ENCODE results near the gene AHR.
A peak's percentile ranks its signal among the peaks of the same experiment; 100 is the strongest.

The AHR gene

DNA sequence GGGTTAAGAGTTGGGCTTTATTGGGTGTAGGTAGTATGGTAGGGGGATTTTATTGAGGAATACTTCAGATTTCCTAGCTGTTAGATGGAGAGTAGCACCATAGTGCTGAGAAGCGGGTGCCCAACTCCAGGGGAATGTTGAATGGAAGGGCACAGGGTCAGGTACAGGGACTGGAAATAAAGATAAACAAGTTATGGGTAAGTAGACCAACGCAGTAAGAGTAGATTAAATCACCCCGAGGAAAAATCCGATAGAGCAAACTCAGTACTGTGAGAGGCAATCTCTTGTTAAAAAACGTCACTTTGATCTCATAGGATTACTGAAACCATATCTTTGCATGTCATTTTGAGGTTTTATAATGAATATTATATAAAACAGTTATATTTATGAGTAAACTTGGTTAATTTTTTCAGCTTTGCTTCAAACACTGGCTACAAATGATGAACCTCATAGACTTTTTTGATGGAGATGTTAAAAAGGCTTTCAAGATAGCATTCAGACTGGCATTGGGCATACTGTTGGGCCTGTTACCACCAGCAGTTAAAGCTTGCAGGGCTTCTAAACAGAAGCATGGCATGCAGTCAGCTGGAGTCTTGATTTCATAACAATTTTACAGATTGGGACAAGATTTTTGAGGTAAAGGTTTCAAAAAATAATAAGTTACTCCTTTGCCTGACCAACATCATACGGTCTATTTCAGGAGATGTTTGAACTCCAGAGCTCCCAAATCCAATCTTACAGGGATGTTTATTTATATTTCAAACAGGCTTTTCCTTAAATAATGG lies 7.1 kb downstream of the AHR start:
- no peak for DNase-seq

DNA sequence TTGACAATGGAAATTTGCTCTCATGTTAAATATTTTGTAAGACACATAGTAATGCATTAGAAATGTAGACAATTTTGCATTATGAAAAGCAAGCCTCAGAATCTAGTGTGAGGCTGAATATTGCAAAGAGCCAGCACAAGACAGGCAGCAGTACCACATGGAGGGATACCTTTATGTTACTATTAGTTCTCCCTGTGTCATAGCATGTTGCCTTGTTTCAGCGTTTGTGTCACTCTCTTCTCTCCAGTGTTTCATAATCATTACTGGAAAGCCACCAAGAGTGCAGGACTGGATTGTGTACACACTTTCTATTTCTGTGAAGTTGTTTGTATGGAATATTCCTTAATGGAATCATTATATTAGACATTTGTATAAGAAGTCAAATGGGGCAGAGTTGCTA lies 8.5 kb downstream of the AHR start:
- DNase-seq = no peak

DNA sequence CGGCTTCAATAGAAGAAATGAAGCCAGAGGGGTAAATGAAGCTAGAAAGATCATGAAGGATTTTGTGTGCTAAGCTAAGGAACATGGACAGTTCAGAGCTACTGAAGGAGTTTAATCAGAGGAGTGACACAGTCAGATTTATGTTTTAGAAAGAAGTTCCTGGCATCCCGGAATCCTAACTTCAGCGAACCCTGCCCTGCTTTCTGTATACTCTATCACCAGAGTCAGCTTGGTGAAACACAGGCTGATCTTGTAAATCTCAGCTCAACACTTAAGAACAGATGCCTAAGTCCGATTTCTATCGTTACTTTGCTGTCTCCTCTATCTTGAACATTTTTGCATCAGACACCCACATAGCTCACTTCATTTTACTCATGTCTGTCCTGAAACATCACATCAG lies 9.1 kb downstream of the AHR start:
- no peak for DNase-seq

DNA sequence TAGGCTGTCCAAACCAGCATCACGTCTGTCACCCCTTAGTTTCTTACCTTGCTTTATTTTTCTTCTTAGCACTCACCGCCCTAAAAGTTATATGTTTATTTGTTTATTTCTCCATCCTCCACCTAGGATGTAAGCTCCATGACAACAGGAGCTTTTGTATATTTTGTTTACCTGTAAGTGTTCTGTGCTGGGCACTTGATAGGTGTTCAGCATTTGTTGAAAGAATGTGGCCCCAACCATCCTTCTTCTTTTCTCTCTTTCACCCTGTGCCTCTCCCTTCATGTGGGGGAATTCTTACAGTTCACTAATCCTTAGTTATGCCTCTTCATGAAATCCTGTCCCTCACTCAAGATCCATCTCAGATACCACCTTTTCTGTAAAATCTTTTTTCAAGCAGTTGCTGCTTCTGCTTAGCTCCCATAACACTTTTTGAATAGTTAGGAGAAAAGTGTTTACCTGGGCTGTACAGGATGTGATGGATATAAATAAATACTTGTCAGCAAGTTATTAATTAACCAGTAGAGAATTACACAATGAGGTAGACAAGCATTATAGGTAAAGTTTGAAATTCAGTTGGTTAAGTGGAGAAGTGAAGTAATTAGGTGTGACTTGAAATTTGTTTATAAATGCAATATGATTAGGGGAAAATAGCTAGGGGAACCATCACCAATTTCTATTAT lies 9.7 kb downstream of the AHR start:
- no peak for DNase-seq

DNA sequence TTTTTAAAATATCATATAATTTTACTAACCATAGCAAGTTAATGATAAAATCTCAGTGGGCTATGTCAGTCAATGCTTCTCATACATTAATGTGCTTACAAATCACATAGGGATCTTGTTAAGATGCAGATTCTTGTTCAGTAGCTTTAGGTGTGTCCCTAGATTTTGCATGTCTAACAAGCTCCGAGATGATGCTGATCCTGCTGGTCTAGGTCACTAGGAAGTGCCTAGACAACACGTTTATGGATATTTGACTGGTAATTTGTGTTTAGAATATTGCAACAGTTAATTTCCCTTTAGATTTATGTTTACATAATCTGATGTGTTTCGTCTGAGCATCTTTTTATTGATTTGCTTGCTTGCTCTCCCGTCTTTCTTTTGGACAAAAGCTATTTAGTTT lies 12.7 kb downstream of the AHR start:
- no peak for DNase-seq

DNA sequence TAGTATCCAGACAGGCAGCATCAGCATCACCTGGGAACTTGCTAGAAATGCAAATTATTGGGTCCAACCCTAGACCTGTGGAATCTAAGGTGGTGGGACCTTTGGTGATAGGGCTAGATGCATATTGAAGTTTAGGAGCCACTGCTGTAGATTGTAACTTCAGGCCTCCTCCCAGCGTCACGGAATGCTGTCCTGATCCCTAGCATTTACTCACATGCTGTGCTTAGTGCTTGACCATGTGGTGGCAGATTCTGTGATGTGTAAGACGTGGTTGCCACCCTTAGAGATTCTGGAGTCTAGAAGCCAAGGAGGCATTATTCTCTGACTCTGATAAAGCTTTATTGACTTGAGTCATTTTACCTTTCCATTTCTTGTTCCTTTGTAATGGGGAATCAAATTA lies 13.5 kb downstream of the AHR start:
- DNase-seq = no peak

DNA sequence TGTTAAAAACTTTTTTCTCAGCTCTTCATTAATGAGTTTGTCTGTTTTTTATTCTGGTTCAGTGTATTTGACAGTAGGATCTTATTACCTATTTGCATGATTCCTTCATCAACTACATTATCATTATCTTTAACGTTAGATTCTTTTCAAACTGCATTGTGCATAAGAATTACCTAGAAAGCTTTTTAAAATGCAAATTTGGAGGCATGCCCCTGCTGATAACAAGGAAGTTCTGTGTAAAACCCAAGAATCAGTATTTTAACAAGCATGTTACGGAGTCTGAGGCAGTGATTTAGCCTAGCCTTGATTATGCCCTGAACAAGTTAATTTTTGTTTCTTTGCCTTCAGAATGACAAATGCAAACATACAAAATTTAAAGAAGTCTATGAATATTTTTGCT lies 14.2 kb downstream of the AHR start:
- no peak for DNase-seq

DNA sequence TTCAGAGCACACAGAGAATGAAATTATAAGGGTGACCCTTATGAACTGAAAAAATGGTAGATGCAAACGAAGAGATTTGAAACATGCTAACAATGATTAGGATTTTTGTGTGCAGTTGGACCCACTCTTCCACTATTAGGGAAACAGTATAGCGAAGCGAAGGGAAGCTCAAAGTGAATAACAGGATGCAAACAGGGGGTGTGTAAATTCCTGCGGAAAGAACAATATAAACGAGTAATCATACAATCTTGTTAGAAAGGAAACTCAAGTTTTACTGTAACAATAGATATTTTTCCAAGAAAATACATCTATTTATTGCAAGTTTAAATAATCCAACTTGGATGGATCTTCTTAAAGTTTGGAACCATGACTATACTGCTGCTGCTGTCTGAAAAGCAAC lies 14.7 kb downstream of the AHR start:
- no peak for DNase-seq

DNA sequence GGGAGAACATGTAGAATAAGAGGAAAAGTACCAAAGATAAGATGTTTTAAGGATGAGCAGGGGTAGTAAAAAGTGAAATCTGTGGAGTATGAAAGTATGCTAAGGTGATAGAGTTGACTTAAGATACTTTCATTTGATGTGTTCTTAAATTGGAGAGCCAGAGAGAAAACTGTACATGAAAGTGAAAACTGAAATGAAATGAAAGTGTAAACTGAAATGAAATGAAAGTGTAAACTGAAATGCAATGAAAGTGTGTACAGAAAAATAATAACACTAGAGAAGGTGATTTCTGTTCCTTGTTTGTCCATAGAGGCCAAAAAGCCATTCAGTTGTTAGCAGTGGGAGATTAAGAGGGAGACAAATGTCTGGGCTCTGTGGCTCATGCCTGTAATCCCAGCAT lies 17.5 kb downstream of the AHR start:
- no peak for DNase-seq

DNA sequence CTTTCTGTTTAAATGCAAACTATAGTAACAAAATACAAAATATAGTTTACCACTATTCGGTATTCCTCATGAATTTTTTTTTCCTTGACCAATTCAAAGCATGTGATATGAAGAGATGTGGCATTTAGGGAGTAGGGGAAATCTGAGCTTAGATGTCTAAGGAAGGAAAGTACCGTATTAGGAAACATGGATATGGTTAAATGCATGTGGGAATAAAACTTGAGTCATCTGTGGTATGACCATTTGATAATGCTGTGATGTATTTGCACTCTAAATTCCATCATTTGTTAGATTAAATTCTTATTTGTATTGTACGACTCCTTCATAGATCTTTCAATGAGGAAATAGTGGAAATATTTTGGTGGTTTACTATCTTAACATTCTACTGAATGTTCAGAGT lies 19.7 kb downstream of the AHR start:
- DNase-seq = peak; percentile 75

DNA sequence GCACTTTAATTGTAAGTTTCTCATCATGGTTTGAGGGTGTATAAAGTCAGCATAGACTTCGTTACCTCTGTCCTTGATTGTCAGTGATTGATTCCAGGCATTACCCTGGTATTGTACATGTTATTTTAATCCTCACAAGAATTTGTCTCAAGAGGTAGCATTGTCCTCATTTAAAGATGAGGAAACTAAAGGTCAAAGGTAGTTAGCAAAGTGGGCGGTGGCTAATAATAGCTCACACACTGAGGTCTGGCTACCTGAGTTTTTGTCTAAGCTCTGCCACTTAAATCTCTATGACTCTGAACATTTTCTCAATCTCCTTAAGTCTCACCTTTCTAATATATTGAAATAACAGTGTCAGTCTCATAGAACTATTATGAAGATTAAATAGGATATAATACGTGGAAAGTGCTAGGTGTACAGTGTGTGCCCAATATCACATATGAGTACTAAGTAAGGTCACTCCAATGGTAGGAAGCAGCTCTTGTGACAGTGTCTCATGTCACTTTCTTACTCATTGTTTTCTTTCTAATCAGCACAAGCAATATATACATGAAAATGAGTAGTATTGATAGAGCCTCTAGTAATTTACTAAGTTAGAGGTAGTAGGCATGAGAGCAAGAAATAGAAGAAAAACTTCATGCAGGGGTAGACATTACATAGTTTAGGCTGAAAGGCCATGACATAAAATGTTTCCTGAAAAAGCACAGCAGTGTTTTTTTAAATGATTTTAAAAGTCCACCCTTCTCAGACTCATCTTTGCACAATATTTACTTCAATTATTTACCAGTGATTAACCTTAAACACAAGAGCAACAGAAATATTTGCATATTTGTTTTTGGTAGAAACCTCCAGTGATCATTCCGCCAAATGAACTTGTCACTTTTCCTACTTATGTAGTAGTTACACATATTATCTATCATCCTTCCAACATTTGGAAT lies 21.0 kb downstream of the AHR start:
- DNase-seq = no peak

DNA sequence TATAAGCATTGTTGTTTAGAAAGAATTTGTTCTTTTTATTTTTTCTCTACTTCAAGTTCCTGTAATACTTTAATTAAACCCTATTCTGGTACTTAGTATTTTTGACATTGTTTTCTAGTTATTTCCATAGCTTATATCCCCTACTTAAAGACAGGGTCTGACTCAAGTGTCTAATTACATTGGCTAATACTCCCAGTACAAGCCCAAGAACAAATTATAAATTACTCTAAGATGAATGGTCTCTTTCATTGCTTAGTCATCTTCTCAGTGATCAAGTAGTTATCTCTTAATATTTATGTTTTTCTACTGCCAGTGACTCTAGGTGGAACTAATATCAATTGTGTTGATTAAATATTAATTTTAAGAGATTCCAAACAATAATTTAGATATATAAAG lies 21.6 kb downstream of the AHR start:
- no peak for DNase-seq

DNA sequence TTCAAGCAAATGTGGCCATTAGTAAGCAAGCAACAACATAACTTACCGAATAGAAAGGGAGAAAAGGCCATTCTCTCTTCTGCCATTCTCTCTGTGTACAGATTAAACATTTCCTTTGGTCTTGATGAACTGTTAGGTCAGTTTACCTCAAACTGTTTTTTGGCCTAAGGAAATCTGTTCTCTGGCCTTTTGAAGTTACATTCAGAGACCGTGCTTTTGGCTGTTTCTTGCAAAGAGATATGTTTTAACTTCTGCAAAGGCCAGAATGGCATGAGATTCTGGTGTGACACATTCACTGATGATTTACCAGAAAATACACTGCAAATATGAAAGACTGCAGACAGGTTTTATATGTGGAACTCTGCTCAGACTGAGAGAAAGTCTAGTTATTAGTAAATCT lies 22.2 kb downstream of the AHR start:
- no peak for DNase-seq

DNA sequence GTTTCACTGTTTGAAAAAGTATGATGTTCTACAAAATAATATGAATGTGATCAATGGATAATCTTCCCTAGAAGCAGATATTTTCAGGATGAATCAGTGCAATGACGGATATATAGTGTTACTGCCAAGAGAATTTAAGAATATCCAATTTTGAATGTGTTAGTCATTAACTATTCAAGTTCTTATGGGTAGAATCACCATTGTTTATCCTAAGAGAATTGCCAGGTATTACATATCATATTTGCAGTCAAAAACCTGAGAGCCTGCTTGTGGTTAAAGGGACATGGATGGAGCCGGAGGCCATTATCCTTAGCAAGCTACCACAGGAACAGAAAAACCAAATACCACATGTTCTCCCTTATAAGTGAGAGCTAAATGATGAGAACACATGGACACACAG lies 26.9 kb downstream of the AHR start:
- DNase-seq = peak; percentile 69

DNA sequence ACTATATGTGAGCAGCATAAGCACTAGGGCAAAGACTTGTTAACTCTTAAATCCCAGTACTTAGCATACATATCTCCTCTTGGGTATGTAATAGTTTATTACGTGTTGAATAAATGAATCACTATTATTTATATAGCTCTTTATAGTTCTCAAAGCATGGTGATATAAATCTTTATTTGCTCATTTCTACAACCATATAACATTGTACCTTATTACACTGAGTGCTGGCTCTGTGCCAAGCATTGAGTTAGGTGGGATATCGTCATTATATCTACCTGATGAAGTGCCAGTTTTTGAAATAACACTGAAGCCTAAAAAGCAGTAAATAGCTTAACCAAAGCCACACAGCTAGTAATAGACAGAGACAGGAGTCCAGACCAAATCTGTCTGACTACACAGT lies 27.9 kb downstream of the AHR start:
- no peak for DNase-seq

DNA sequence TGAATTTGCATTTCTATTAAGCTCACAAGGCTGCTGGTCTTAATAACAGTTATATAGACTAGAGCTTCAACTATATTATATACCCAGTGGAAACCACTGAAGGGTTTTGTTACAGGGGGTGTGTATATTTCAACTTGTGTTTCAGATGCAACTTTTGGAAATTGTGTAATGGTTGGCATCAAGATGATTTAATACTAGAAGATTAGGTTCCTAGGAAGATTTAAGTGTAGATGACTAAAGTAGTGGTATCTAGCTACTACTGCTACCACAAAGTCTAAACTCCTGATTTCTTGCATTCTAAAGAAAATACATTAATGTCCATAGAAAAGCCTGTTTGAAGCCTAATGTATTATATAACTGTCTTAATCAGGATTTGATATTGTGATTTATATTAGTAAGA lies 30.2 kb downstream of the AHR start:
- no peak for DNase-seq

DNA sequence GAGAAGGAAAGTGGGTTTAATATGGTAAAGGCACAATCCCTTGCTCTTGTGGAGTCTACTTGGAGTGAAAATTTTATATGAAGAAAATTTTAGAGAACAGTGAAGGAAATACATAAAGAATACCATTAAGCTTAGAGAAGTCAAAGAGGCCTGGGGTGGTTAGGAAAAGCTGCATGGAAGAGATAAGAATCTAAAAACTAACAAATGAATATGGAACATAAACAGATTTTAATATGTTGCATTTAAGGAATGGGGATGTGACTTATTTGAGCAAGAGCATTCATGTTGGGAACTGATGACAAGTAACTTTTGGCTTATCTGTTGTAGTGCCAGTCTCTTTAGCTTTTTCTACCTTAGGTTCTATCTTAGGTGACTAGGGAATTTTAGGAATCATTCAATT lies 31.0 kb downstream of the AHR start:
- DNase-seq = no peak

DNA sequence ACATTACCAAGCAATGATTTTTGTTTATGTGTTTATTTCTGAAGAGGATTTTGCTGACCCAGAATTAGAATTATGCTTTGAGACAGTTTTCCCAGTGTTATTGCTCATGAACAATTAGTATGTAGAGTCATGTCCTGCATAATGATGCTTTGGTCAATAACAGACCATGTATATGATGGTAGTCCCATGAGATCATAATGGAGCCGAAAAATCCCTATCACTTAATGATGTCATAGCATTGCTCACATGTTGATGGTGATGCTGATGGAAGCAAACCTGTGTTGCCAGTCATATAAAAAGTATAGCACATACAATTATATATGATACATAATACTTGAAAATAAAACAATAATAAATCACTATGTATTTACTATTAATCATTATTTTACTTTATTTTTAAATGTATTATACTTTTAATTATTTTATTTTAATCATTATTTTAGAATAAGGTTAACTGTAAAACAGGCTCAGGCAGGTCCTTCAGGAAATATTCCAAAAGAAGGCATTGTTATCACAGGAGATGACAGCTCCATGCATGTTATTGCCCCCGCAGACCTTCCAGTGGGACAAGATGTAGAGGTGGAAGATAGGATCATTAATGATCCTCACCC lies 33.5 kb downstream of the AHR start:
- no peak for DNase-seq

DNA sequence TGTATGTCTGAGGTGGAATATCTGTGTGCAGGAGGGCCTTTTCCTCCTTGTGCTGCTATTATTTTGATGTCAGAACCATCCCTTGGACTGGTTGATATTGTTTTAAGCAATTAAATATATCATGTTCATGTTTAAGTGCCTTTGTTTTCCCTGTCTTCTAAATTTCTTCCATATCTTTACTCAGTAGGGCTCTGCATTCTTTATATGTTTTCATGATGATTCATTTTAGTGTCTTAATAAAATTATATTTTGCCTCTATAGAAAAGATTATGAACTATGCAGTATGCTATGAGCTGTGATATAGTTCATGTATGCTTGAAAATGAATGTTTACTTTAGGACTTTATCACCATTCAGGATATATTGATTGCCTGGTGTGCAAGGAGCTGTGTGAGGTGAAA lies 34.8 kb downstream of the AHR start:
- DNase-seq = peak; percentile 23

DNA sequence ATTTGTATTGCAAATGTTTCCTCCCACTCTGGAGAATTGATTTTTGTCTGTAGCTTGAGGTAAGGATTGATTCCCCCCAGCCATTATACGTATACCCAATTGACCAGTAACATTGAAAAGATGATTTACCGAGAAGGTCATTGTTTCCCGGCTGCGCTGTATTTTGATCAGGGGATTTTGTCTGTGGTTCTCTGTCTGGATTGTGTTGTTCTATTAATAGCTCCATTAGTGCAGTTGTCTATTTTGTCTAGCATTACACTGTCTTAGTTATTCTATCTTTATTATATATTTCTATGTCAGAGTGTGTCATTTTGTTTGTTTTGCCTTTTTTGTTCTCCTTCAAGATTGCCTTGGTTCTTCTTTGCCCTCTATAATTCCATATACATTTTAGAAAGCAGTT lies 37.7 kb downstream of the AHR start:
- DNase-seq = no peak

DNA sequence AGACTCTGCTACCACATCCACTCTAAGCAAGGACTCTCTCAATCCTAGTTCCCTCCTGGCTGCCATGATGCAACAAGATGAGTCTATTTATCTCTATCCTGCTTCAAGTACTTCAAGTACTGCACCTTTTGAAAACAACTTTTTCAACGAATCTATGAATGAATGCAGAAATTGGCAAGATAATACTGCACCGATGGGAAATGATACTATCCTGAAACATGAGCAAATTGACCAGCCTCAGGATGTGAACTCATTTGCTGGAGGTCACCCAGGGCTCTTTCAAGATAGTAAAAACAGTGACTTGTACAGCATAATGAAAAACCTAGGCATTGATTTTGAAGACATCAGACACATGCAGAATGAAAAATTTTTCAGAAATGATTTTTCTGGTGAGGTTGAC lies 40.7 kb downstream of the AHR start:
- no peak for DNase-seq

DNA sequence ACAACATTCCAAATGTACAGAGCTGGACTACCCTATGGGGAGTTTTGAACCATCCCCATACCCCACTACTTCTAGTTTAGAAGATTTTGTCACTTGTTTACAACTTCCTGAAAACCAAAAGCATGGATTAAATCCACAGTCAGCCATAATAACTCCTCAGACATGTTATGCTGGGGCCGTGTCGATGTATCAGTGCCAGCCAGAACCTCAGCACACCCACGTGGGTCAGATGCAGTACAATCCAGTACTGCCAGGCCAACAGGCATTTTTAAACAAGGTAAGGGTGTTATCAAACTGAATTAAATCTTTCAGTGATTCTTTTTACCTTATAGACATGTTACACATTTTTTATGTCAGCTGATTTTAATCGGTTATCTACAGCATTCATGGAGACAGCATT lies 41.5 kb downstream of the AHR start:
- DNase-seq = no peak

DNA sequence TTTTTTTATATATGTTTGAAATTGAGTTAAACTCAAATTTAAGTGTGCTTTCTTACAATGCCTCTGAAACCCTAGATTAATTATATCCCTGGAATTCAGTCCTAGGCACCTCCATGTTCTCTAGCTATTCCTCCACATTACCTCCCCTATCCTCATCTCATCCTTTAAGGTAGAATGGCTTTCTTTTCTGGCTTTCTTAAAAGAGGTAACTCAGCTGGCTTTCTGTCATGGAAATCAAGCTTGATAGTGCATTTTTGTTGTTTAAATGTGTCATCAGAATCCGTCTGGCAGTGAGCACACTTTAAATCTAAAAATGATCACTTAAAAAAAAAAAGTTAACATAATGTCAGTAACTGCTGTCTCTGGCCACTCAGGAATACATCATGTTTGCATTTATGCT lies 42.2 kb downstream of the AHR start:
- no peak for DNase-seq

Data from fibroblast of skin of right quadriceps (primary cell).